ENCODE measurements around the gene DLX4. TPM values are rescaled to one million over a fixed set of nuclear protein-coding genes. Genes with fewer than 3 reads are reported as not detected.

Gene DLX4
- total RNA-seq, 4 donors from 2014 or later = 1.4 to 5.7 (median 3.4) TPM

DNA sequence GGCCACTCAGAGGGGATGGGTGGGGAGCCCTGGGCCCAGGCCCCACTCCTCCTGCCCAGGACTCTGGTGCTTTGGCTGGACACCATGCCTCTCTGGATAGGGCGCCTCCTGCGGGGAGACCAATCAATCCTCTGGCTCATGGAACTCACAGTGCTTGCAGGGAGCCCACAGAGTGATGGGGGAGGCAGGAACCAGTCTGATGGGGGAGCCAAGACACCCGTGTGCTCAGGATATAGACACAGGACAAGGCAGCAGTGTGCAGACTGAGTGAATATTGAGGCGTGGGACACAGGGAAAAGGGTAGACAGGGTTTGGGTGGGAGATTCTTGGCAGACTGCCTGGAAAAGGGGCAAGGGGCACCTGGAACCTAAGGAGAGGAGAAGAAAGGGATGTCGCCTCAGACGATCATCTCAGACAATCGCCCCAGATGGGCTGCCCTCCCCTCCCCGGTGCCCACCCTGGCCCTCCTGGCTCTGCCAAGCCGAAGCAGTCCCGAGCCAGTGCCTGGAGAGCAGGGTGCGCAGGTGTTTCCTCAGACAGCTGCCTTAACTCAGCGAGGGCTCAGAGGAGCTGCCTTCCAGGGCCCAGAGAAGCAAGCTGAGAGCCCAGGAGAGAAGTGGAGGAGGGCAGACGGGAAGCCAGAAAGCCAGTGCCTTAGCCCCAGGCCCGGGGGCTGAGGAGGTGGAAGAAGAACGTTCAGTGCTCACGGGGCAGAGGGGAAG, 37.4 kb upstream of the DLX4 start:
- Histone ChIP-seq H3K9me3 (no peaks in the 10 kb centered on the region), H3K4me3 (no peak overlapping the region), H3K27me3 (peaks cover 32% of the 10 kb centered on the region), H3K27ac (no peak overlapping the region), H3K36me3 (no peaks in the 10 kb centered on the region), H3K4me1 (peaks cover 11% of the 10 kb centered on the region)
- no peak for DNase-seq (ENCODE audit: low spot score in 2 of 2)
- TF ChIP-seq POLR2AphosphoS5 (IDR thresholded peaks at IDR 0.05) (no peak), CTCF (IDR thresholded peaks at IDR 0.05) (no peak), EP300 (IDR thresholded peaks at IDR 0.05) (no peak), POLR2A (IDR thresholded peaks at IDR 0.05) (no peak)
- 65% methylated on average over 16 of the region's 16 CpGs for WGBS

- TF ChIP-seq POLR2AphosphoS5 (IDR thresholded peaks at IDR 0.05) (no peak), CTCF (IDR thresholded peaks at IDR 0.05) (no peak), POLR2A (IDR thresholded peaks at IDR 0.05) (no peak), EP300 (IDR thresholded peaks at IDR 0.05) (no peak)
- Histone ChIP-seq H3K9me3 (no peaks in the 10 kb centered on the region), H3K4me1 (peaks cover 10% of the 10 kb centered on the region), H3K27me3 (peaks cover 26% of the 10 kb centered on the region), H3K36me3 (no peaks in the 10 kb centered on the region), H3K4me3 (no peak overlapping the region), H3K27ac (no peak overlapping the region)
- WGBS = 74% methylated on average over 2 of the region's 17 CpGs
- DNase-seq (ENCODE audit: low spot score in 2 of 2) = no peak
Observed at GRCh38 chr17:49932138-49932723, 36.8 kb upstream of the DLX4 start.

- no peak for DNase-seq (ENCODE audit: low spot score in 2 of 2)
- Histone ChIP-seq H3K9me3 (no peaks in the 10 kb centered on the region), H3K36me3 (no peaks in the 10 kb centered on the region), H3K27me3 (peaks cover 22% of the 10 kb centered on the region), H3K27ac (no peak overlapping the region), H3K4me1 (peaks cover 3% of the 10 kb centered on the region), H3K4me3 (no peak overlapping the region)
- TF ChIP-seq POLR2A (IDR thresholded peaks at IDR 0.05) = no peak
- TF ChIP-seq POLR2AphosphoS5 (IDR thresholded peaks at IDR 0.05) = no peak
- TF ChIP-seq EP300 (IDR thresholded peaks at IDR 0.05) = no peak
- no peak for TF ChIP-seq CTCF (IDR thresholded peaks at IDR 0.05)
- WGBS = 89% methylated on average over 6 of the region's 6 CpGs
Observed at GRCh38 chr17:49932901-49933300, 36.1 kb upstream of the DLX4 start.

GRCh38 chr17:49935526-49936210, 33.3 kb upstream of the DLX4 start:
- Histone ChIP-seq H3K27me3 (peaks cover 26% of the 10 kb centered on the region), H3K4me3 (no peak overlapping the region), H3K4me1 (no peaks in the 10 kb centered on the region), H3K36me3 (no peaks in the 10 kb centered on the region), H3K9me3 (no peaks in the 10 kb centered on the region), H3K27ac (no peak overlapping the region)
- WGBS = 68% methylated on average over 6 of the region's 15 CpGs
- TF ChIP-seq EP300 (IDR thresholded peaks at IDR 0.05) = no peak
- TF ChIP-seq CTCF (IDR thresholded peaks at IDR 0.05) = no peak
- TF ChIP-seq POLR2AphosphoS5 (IDR thresholded peaks at IDR 0.05) = no peak
- no peak for TF ChIP-seq POLR2A (IDR thresholded peaks at IDR 0.05)
- no peak for DNase-seq (ENCODE audit: low spot score in 2 of 2)

DNA sequence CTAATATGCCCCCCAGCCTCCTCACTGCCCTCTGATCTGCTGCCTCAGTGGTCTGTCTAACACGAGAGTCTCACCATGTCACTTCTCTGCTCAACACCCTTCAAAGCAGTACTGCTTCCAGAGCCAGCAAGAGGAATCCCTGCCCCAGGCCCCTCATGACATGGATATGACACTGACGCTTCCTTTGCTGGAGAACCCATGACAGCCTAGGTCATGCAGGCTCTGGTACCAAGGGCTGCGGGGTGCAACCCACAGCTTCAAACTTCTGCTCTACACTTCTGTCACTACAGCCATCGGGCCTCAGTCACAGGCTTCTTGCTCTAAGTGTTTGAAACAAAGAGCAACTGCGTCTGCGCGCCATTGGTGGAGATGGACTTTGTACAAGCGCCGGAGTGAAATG, 32.6 kb upstream of the DLX4 start:
- 91% methylated on average over 9 of the region's 9 CpGs for WGBS
- Histone ChIP-seq H3K27me3 (peaks cover 29% of the 10 kb centered on the region), H3K27ac (no peak overlapping the region), H3K4me3 (no peak overlapping the region), H3K36me3 (no peaks in the 10 kb centered on the region), H3K4me1 (no peaks in the 10 kb centered on the region), H3K9me3 (no peaks in the 10 kb centered on the region)
- DNase-seq (ENCODE audit: low spot score in 2 of 2) = no peak
- TF ChIP-seq POLR2A (IDR thresholded peaks at IDR 0.05) (no peak), POLR2AphosphoS5 (IDR thresholded peaks at IDR 0.05) (no peak), EP300 (IDR thresholded peaks at IDR 0.05) (no peak), CTCF (IDR thresholded peaks at IDR 0.05) (no peak)
